Left lung (tissue), 10 donors: ENCODE results near the gene ADCK1. TPM values are rescaled to one million over a fixed set of nuclear protein-coding genes. Genes with fewer than 3 reads are reported as not detected.

Source experiments
- ATAC-seq: fragments of 200-7000 bp; cut with Tn5 transposase; one replicate; pipeline ENCODE4 v1.9.1; 2020; ENCODE audit warnings: moderate library complexity
- DNase-seq, 4 donors: peaks; one replicate each; pipeline ENCODE4 v3.0.0-alpha.2; 2013 to 2020
- H3K27ac ChIP-seq, 2 donors: fragments of 200-600 bp; sonication (generic) in 1 of 2; one replicate each; pipeline versions ENCODE4 v1.5.0 to v1.8.0; 2020 to 2021
- H3K27me3 ChIP-seq, 2 donors: fragments of 200-600 bp; sonication (generic) in 1 of 2; one replicate each; pipeline versions ENCODE4 v1.5.0 to v1.8.0; 2020 to 2021
- H3K36me3 ChIP-seq, 2 donors: fragments of 200-600 bp; sonication (generic) in 1 of 2; one replicate each; pipeline versions ENCODE4 v1.5.0 to v1.8.0; 2020 to 2021
- H3K4me1 ChIP-seq, 2 donors: fragments of 200-600 bp; one replicate each; pipeline ENCODE4 v1.8.0; 2021
- H3K4me3 ChIP-seq, 2 donors: fragments of 200-600 bp; sonication (generic) in 1 of 2; one replicate each; pipeline versions ENCODE4 v1.5.0 to v1.8.0; 2020 to 2021; ENCODE audit warnings: mild to moderate bottlenecking in 1 of 2
- H3K9me3 ChIP-seq, 2 donors: fragments of 200-600 bp; sonication (generic) in 1 of 2; one replicate each; pipeline versions ENCODE4 v1.5.0 to v1.8.0; 2020 to 2021
- intact Hi-C, 2 donors: fragments of 100-400 bp; cut with DNase I; formaldehyde crosslinking; loops; one replicate each; pipeline versions ENCODE4 v1.11.2 to v1.14.2; 2022
- polyA plus RNA-seq, 6 donors: library from polyadenylated mRNA; unstranded; fragments of 120-200 nt; gene quantifications; one replicate each; pipeline ENCODE4 v1.2.1, GENCODE V29; 2013; ENCODE audit not compliant: insufficient read length in 6 of 6
- total RNA-seq, 2 donors: library from RNA; stranded (reverse); fragmentation: NEBNext Ultra II Directional; extraction: Animal tissue kit (Norgen Biotek cat#: 25700); gene quantifications; one replicate each; pipeline ENCODE4 v1.2.1, GENCODE V29; 2021
- TF ChIP-seq, protein P1 (sequence below), 2 donors: fragments of 200-600 bp; sonication (generic) in 1 of 2; IDR thresholded peaks; one replicate each; pipeline versions ENCODE4 v1.5.0 to v1.8.0; 2021; ENCODE audit warnings: antibody characterized with exemption in 2 of 2
- donor health status: DM: no; HTN: yes; CAD: no.
- donor health status: DM: no; HTN: no; CAD: no.

Gene ADCK1
- total and polyA plus RNA-seq, 8 donors = 4.8 to 10.3 (median 6.9) TPM

DNA sequence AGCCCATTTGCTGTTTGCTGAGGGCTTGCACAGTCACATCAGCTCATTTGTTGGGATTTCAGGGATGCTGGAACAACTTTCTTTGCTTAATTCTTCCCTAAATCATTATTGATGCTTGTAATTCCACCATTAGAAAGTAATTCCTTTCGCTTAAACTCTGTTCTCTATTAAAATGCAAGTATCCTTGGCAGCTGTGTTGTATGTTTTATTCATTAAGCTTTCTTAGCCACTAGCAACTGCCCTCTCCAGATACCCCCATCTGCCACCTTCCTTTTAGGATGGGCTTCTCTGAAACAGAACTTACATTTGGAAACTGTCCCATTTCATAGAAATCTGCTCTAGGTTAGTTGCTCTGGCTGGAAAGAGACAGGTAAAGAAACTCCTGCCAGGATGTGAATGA lies 43.7 kb downstream of the ADCK1 start:
- Histone ChIP-seq H3K9me3 (no peaks in the 10 kb centered on the region), H3K27me3 (no peaks in the 10 kb centered on the region), H3K4me3 (no peak overlapping the region), H3K27ac (no peak overlapping the region), H3K36me3 (no peaks in the 10 kb centered on the region), H3K4me1 (no peaks in the 10 kb centered on the region)
- no peak for ATAC-seq
- DNase-seq = no peak
- TF ChIP-seq, protein P1, sequence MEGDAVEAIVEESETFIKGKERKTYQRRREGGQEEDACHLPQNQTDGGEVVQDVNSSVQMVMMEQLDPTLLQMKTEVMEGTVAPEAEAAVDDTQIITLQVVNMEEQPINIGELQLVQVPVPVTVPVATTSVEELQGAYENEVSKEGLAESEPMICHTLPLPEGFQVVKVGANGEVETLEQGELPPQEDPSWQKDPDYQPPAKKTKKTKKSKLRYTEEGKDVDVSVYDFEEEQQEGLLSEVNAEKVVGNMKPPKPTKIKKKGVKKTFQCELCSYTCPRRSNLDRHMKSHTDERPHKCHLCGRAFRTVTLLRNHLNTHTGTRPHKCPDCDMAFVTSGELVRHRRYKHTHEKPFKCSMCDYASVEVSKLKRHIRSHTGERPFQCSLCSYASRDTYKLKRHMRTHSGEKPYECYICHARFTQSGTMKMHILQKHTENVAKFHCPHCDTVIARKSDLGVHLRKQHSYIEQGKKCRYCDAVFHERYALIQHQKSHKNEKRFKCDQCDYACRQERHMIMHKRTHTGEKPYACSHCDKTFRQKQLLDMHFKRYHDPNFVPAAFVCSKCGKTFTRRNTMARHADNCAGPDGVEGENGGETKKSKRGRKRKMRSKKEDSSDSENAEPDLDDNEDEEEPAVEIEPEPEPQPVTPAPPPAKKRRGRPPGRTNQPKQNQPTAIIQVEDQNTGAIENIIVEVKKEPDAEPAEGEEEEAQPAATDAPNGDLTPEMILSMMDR (IDR thresholded peaks at IDR 0.05) = no peak
- intact Hi-C loops = no loop called here

DNA sequence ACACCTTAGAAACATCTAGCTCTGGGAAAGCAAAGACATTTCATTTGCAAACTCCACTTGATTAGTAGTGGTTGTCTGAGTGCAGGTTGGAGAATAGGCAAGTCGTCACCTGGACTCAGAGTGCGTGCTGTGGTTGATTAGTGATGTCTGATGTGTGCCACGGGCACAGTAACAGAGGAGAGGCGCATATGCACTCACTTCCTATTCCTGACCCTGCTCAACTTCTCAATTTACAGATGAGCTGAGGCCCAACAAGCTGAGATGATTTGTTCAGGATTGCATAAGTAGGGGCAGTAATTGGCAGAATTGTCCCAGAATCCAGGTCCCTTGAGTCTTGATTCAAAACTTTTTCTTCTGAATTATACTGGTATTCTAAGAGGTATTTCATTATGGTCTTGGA lies 44.9 kb downstream of the ADCK1 start:
- no peak for DNase-seq
- H3K9me3 ChIP-seq = no peaks in the 10 kb centered on the region
- no peaks in the 10 kb centered on the region for H3K36me3 ChIP-seq
- no peaks in the 10 kb centered on the region for H3K4me1 ChIP-seq
- H3K4me3 ChIP-seq = no peak overlapping the region
- intact Hi-C loops = no loop called here
- H3K27ac ChIP-seq = no peak overlapping the region
- H3K27me3 ChIP-seq = no peaks in the 10 kb centered on the region
- ATAC-seq = no peak
- TF ChIP-seq, protein P1 (IDR thresholded peaks at IDR 0.05) = no peak

DNA sequence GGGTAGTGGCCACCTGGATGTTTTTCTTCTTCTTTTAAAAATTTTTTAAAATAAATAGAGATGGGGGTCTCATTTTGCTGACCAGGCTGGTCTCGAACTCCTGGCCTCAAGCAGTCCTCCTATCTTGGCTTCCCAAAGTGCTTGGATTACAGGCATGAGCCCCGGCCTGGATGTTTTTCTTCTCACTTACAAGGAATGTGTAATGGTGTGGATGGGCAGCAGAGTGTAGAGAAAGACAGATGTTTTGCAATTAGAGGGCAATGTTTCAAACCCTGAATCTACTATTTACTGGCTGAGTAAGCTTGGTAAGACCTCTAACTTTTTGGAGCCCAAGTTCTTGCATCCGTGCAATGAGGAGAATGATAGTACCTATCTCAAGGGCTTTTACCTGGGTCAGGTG lies 48.1 kb downstream of the ADCK1 start:
- no peaks in the 10 kb centered on the region for H3K36me3 ChIP-seq
- no peak overlapping the region for H3K4me3 ChIP-seq
- TF ChIP-seq, protein P1 (IDR thresholded peaks at IDR 0.05) = no peak
- ATAC-seq = no peak
- DNase-seq = no peak
- intact Hi-C loops = no loop called here
- H3K4me1 ChIP-seq = no peaks in the 10 kb centered on the region
- H3K27me3 ChIP-seq = no peaks in the 10 kb centered on the region
- no peak overlapping the region for H3K27ac ChIP-seq
- H3K9me3 ChIP-seq = peaks cover 0 to 2% of the 10 kb centered on the region in 2 donors

DNA sequence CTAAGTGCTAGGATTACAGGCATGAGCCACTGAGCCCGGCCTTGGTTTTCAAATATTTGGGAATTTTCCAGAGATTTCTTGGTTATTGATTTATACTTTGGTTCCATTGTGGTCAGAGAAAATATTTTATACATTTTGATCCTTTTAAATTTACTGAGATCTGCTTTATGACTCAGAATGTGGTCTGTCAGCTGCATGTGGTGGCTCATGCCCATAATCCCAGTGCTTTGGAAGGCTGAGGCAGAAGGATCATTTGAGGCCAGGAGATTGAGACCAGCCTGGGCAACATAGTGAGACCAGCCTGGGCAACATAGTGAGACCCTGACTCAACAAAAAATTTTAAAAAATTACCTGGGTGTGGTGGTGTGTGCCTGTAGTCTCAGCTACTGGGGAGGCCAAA lies 49.8 kb downstream of the ADCK1 start:
- no peaks in the 10 kb centered on the region for H3K4me1 ChIP-seq
- TF ChIP-seq, protein P1 (IDR thresholded peaks at IDR 0.05) = no peak
- intact Hi-C loops = no loop called here
- H3K4me3 ChIP-seq = no peak overlapping the region
- no peaks in the 10 kb centered on the region for H3K27me3 ChIP-seq
- H3K9me3 ChIP-seq = peaks cover 0 to 2% of the 10 kb centered on the region in 2 donors
- DNase-seq (no peak), ATAC-seq (no peak)
- H3K27ac ChIP-seq = no peak overlapping the region
- no peaks in the 10 kb centered on the region for H3K36me3 ChIP-seq

DNA sequence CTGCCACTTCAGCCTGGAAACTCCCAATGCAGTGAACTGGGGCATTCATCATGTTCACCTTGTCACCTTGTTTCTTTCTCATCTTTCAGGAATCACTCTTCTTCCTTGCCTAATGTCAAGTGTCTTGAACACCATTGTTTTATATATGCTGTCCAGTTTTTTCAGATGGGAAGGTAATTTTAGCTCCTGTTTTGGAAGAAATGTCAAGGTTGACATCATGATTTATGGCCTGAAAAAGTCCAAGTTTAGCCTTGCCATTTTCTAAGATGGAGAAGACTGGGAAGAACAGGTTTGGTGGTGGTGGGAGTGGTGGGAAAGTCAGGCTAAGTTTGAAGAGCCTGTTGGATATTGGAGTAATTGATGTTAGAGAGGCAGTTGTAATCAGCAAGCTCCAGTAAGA lies 54.0 kb downstream of the ADCK1 start:
- TF ChIP-seq, protein P1 (IDR thresholded peaks at IDR 0.05) = no peak
- Histone ChIP-seq H3K4me1 (no peaks in the 10 kb centered on the region), H3K36me3 (no peaks in the 10 kb centered on the region), H3K4me3 (no peak overlapping the region), H3K27me3 (no peaks in the 10 kb centered on the region), H3K27ac (no peak overlapping the region), H3K9me3 (peaks cover 0 to 2% of the 10 kb centered on the region in 2 donors)
- intact Hi-C loops = no loop called here
- DNase-seq = no peak
- ATAC-seq = no peak
